ENCODE data around the gene DAZAP1. TPM values are rescaled to one million over a fixed set of nuclear protein-coding genes. Genes with fewer than 3 reads are reported as not detected.

DAZAP1 gene
- total RNA-seq = 55.4 and 72.5 TPM in 2 replicates

GRCh38 chr19:1407528-1408299, at the start of gene DAZAP1:
Gene DAZAP1, plus strand, starts transcription at chr19:1407586. Its CDS starts 188 bp downstream, at chr19:1407774.

GRCh38 chr19:1383312-1384084, 23.9 kb upstream of the DAZAP1 start, which contains the start of gene NDUFS7:
Gene NDUFS7, plus strand, starts transcription at chr19:1383907. Its CDS starts 20 bp downstream, at chr19:1383927.

GRCh38 chr19:1401138-1401888, 6.1 kb upstream of the DAZAP1 start, which contains the start of gene GAMT:
Gene GAMT, minus strand, starts transcription at chr19:1401542. Its CDS starts 66 bp downstream, at chr19:1401476.

GRCh38 chr19:1438035-1438932, 30.9 kb downstream of the DAZAP1 start, which contains the start of gene RPS15:
Gene RPS15, plus strand, starts transcription at chr19:1438396. Its CDS starts 30 bp downstream, at chr19:1438426.

GRCh38 chr19:1449467-1450442, 42.4 kb downstream of the DAZAP1 start, which contains the start of gene APC2:
Gene APC2, plus strand, starts transcription at chr19:1450121. Its CDS starts 2,881 bp downstream, at chr19:1453002.

GRCh38 chr19:1478934-1479707, 71.7 kb downstream of the DAZAP1 start, which contains the start of gene C19orf25:
Gene C19orf25, minus strand, starts transcription at chr19:1479215. Its CDS starts 312 bp downstream, at chr19:1478903.

Other genes starting within 250 kb of the DAZAP1 start
- 33.7 and 63.0 TPM in 2 replicates for gene SBNO2, start 233.3 kb upstream of the DAZAP1 start, total RNA-seq
- 63.7 and 77.8 TPM in 2 replicates for gene STK11, start 201.8 kb upstream of the DAZAP1 start, total RNA-seq
- gene CBARP, start 169.6 kb upstream of the DAZAP1 start, total RNA-seq = 1.9 and 4.5 TPM in 2 replicates
- 85.8 and 140 TPM in 2 replicates for gene ATP5F1D, start 165.8 kb upstream of the DAZAP1 start, total RNA-seq
- 25.0 and 75.9 TPM in 2 replicates for gene MIDN, start 159.0 kb upstream of the DAZAP1 start, total RNA-seq
- gene CIRBP, start 138.3 kb upstream of the DAZAP1 start, total RNA-seq = 239 and 297 TPM in 2 replicates
- 57.6 and 62.4 TPM in 2 replicates for gene FAM174C, start 132.1 kb upstream of the DAZAP1 start, total RNA-seq
- not detected in 2 replicates for gene EFNA2, start 121.7 kb upstream of the DAZAP1 start, total RNA-seq
- 129 and 170 TPM in 2 replicates for gene NDUFS7, start 23.7 kb upstream of the DAZAP1 start, total RNA-seq
- gene GAMT, start 6.0 kb upstream of the DAZAP1 start, total RNA-seq = 62.0 and 67.4 TPM in 2 replicates
- gene RPS15, start 30.8 kb downstream of the DAZAP1 start, total RNA-seq = 2,162 and 4,639 TPM in 2 replicates
- gene APC2, start 42.5 kb downstream of the DAZAP1 start, total RNA-seq = under 0.01 and 0.16 TPM in 2 replicates
- gene C19orf25, start 71.6 kb downstream of the DAZAP1 start, total RNA-seq = 36.5 and 39.2 TPM in 2 replicates
- 0.52 and 2.9 TPM in 2 replicates for gene PCSK4, start 82.8 kb downstream of the DAZAP1 start, total RNA-seq
- gene REEP6, start 83.6 kb downstream of the DAZAP1 start, total RNA-seq = 2.7 and 2.8 TPM in 2 replicates
- gene ADAMTSL5, start 105.4 kb downstream of the DAZAP1 start, total RNA-seq = 5.0 and 15.2 TPM in 2 replicates
- gene PLK5, start 116.5 kb downstream of the DAZAP1 start, total RNA-seq = not detected in 2 replicates
- 46.8 and 47.5 TPM in 2 replicates for gene MEX3D, start 160.7 kb downstream of the DAZAP1 start, total RNA-seq
- gene MBD3, start 185.3 kb downstream of the DAZAP1 start, total RNA-seq = 108 and 118 TPM in 2 replicates
- gene UQCR11, start 197.9 kb downstream of the DAZAP1 start, total RNA-seq = 45.8 and 107 TPM in 2 replicates
- 118 and 363 TPM in 2 replicates for gene TCF3, start 245.0 kb downstream of the DAZAP1 start, total RNA-seq

Data from epithelial cell of alveolus of lung (primary cell).